Measurements from ENCODE around the gene POP7.
"Not testable (repeated sequence)": the region's sequence is repeated elsewhere in the genome, so short reads cannot be mapped to it uniquely, and the experiment has no call there.

The POP7 gene

GRCh38 chr7:100692578-100692961 lies 13.4 kb upstream of the POP7 start:
- DNase-seq (ENCODE audit: low read depth) = no peak

GRCh38 chr7:100693312-100694097 lies 12.4 kb upstream of the POP7 start:
- DNase-seq (ENCODE audit: low read depth) = no peak

- peak; percentile 53 for DNase-seq (ENCODE audit: low read depth)
Observed at GRCh38 chr7:100694098-100694745, 11.7 kb upstream of the POP7 start, which contains the start of gene GIGYF1. Gene GIGYF1 (minus strand): TSS chr7:100694250. CDS start chr7:100688238, 6,012 bp downstream.

GRCh38 chr7:100696123-100696521 lies 9.8 kb upstream of the POP7 start:
- no peak for DNase-seq (ENCODE audit: low read depth)

GRCh38 chr7:100699018-100699417 lies 6.9 kb upstream of the POP7 start:
- no peak for DNase-seq (ENCODE audit: low read depth)

- DNase-seq (ENCODE audit: low read depth) = not testable (repeated sequence)
Observed at GRCh38 chr7:100701089-100701488, 4.8 kb upstream of the POP7 start.

GRCh38 chr7:100705320-100705752 lies 585 bp upstream of the POP7 start:
- peak; percentile 76 for DNase-seq (ENCODE audit: low read depth)

- no peak for DNase-seq (ENCODE audit: low read depth)
Observed at GRCh38 chr7:100706672-100707311, 871 bp downstream of the POP7 start.

GRCh38 chr7:100708395-100708794 lies 2.5 kb downstream of the POP7 start:
- no peak for DNase-seq (ENCODE audit: low read depth)

- no peak for DNase-seq (ENCODE audit: low read depth)
Observed at GRCh38 chr7:100710452-100710851, 4.5 kb downstream of the POP7 start.

- no peak for DNase-seq (ENCODE audit: low read depth)
Observed at GRCh38 chr7:100711369-100711768, 5.4 kb downstream of the POP7 start.

GRCh38 chr7:100714725-100715124 lies 8.8 kb downstream of the POP7 start:
- DNase-seq (ENCODE audit: low read depth) = no peak

GRCh38 chr7:100717073-100717472 lies 11.2 kb downstream of the POP7 start:
- DNase-seq (ENCODE audit: low read depth) = not testable (repeated sequence)

- no peak for DNase-seq (ENCODE audit: low read depth)
Observed at GRCh38 chr7:100719523-100720278, 13.8 kb downstream of the POP7 start.

- no peak for DNase-seq (ENCODE audit: low read depth)
Observed at GRCh38 chr7:100720279-100720670, 14.4 kb downstream of the POP7 start, which contains the start of gene EPO. Gene EPO (plus strand): TSS chr7:100720468. CDS start chr7:100720981, 513 bp downstream.

- no peak for DNase-seq (ENCODE audit: low read depth)
Observed at GRCh38 chr7:100720671-100721504, 15.0 kb downstream of the POP7 start.

- no peak for DNase-seq (ENCODE audit: low read depth)
Observed at GRCh38 chr7:100721505-100721812, 15.5 kb downstream of the POP7 start.

GRCh38 chr7:100722480-100723212 lies 16.7 kb downstream of the POP7 start:
- DNase-seq (ENCODE audit: low read depth) = no peak

- DNase-seq (ENCODE audit: low read depth) = no peak
Observed at GRCh38 chr7:100723732-100724275, 17.9 kb downstream of the POP7 start.

- DNase-seq (ENCODE audit: low read depth) = not testable (repeated sequence)
Observed at GRCh38 chr7:100724364-100724763, 18.4 kb downstream of the POP7 start.
